ENCODE results near the gene ASCL4.

GRCh38 chr12:107730618-107731341 lies 43.7 kb upstream of the ASCL4 start:
- TF ChIP-seq FOSL1 (CRISPR knock-in tag; IDR thresholded peaks at IDR 0.05; ENCODE audit: borderline replicate concordance): no peak
- no peak for TF ChIP-seq FOXO4 (CRISPR knock-in tag; conservative IDR thresholded peaks at IDR 0.05)
- no peak for TF ChIP-seq POLR2A (IDR thresholded peaks at IDR 0.05; ENCODE audit: insufficient read depth in 1 of 2, low read depth in 2 of 2, low read length in 2 of 2)
